Measurements from ENCODE around the gene LRRC28. TPM values are rescaled to one million over a fixed set of nuclear protein-coding genes. Genes with fewer than 3 reads are reported as not detected.

LRRC28 gene
- total RNA-seq, 2 donors from 2014 or later = 27.2 to 28.4 TPM

DNA sequence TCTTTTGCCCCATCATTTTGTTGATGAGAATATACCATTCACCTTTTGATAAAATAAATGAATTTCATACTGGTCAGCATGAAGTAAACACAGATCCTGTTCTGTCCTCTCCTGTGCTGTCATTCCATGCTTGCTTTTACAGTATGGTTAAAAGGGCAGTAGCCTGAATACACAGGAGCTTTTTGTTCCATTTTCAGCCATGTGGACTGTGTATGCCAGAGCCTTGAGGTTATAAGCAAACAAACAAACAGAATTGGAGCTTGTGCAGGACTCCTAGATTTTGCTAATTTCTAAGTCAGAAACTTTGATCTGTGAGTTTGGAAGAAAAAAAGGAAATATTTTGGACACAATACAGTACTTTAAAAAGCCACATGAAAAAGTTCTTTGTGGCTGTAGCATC is 91.9 kb downstream of the LRRC28 start:
- Histone ChIP-seq H3K9me3 (no peaks in the 10 kb centered on the region), H3K4me3 (no peak overlapping the region), H3K4me1 (no peaks in the 10 kb centered on the region), H3K36me3 (no peaks in the 10 kb centered on the region), H3K9ac (ENCODE audit: low read depth in 2 of 2, low read length in 2 of 2) (no peak overlapping the region), H3K27me3 (no peaks in the 10 kb centered on the region), H3K27ac (no peak overlapping the region)
- DNase-seq = no peak
- TF ChIP-seq, protein P1, sequence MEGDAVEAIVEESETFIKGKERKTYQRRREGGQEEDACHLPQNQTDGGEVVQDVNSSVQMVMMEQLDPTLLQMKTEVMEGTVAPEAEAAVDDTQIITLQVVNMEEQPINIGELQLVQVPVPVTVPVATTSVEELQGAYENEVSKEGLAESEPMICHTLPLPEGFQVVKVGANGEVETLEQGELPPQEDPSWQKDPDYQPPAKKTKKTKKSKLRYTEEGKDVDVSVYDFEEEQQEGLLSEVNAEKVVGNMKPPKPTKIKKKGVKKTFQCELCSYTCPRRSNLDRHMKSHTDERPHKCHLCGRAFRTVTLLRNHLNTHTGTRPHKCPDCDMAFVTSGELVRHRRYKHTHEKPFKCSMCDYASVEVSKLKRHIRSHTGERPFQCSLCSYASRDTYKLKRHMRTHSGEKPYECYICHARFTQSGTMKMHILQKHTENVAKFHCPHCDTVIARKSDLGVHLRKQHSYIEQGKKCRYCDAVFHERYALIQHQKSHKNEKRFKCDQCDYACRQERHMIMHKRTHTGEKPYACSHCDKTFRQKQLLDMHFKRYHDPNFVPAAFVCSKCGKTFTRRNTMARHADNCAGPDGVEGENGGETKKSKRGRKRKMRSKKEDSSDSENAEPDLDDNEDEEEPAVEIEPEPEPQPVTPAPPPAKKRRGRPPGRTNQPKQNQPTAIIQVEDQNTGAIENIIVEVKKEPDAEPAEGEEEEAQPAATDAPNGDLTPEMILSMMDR (IDR thresholded peaks at IDR 0.05) = no peak
- intact Hi-C loops (cut with DNase I) = no loop called here

DNA sequence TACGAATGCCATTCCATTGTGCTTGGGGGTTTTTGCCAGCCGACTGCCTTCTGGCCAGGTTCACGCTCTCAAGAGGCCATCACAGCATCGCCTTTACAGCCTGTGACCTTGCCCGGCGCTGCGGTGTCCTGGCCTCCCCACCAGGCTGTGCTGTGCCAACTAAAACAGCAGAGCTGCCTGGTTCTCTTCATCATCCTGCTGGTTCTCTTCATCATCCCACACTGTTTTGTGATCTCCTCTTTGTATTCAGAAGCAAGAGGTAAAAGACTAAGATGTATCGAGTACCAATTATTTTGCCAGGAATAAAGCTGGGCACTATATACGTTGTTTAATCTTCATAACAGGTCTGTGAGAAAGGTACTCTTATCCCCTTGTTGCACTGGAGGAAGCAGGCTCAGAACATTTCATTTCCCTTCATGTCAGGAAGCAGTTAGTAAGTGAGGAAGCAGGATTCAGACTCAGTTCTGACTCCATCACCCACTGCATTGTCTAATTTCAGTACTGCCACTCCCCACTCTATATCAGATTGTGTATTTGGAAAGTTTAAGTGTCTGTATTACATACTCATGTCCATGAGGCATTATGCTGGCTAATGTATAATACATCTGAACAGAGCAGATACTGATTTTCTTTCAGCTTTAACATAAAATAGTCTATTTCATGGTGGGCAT is 92.7 kb downstream of the LRRC28 start:
- Histone ChIP-seq H3K27me3 (no peaks in the 10 kb centered on the region), H3K4me3 (no peak overlapping the region), H3K9ac (ENCODE audit: low read depth in 2 of 2, low read length in 2 of 2) (no peak overlapping the region), H3K27ac (no peak overlapping the region), H3K9me3 (no peaks in the 10 kb centered on the region), H3K36me3 (no peaks in the 10 kb centered on the region), H3K4me1 (no peaks in the 10 kb centered on the region)
- no peak for DNase-seq
- TF ChIP-seq, protein P1 (IDR thresholded peaks at IDR 0.05) = peak; percentile 27
- intact Hi-C loops (cut with DNase I) = no loop called here

DNA sequence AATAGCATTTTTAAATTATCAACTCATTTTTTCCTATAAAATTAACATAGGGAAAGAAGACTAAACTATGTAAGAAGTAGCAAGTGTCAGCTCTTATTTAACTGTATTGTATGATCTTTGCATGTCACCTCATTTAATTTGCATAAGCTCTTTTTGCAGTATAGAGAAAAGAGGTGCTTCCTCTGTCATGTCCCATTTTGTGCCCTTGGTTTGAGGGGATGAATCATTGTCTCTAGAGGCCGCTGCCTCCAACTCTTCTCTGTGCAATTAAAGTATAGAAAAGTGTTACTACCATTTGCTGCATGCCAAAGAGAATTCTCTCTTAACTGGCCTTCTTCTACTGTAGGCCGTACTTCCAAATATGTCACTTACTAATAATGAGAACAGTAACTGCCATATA is 93.4 kb downstream of the LRRC28 start:
- intact Hi-C loops (cut with DNase I) = no loop called here
- H3K9me3 ChIP-seq = no peaks in the 10 kb centered on the region
- H3K4me3 ChIP-seq = no peak overlapping the region
- no peak overlapping the region for H3K27ac ChIP-seq
- no peaks in the 10 kb centered on the region for H3K27me3 ChIP-seq
- TF ChIP-seq, protein P1 (IDR thresholded peaks at IDR 0.05) = no peak
- no peaks in the 10 kb centered on the region for H3K36me3 ChIP-seq
- no peaks in the 10 kb centered on the region for H3K4me1 ChIP-seq
- H3K9ac ChIP-seq (ENCODE audit: low read depth in 2 of 2, low read length in 2 of 2) = no peak overlapping the region
- DNase-seq = no peak

DNA sequence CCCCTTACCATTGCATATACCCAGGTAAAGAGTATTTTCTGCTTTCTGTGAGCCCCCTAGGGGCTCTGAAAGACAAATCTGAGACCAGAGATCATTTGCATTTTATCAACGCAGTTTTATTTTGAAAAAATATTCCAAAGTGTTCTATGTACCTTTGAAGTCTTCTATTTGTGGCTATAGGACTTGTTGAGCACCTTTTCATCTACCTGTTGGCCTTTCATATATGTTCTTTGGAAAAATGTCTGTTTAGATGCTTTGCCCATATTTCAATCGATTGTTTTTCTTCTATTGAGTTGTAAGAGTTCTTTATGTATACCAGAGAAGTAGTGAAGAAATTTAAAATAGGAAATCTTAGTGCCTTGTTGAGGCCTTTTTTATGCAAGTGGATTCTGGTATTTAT is 94.0 kb downstream of the LRRC28 start:
- no peak for DNase-seq
- Histone ChIP-seq H3K4me1 (no peaks in the 10 kb centered on the region), H3K9me3 (no peaks in the 10 kb centered on the region), H3K27ac (no peak overlapping the region), H3K36me3 (no peaks in the 10 kb centered on the region), H3K4me3 (no peak overlapping the region), H3K9ac (ENCODE audit: low read depth in 2 of 2, low read length in 2 of 2) (no peak overlapping the region), H3K27me3 (no peaks in the 10 kb centered on the region)
- TF ChIP-seq, protein P1 (IDR thresholded peaks at IDR 0.05) = no peak
- intact Hi-C loops (cut with DNase I) = no loop called here

DNA sequence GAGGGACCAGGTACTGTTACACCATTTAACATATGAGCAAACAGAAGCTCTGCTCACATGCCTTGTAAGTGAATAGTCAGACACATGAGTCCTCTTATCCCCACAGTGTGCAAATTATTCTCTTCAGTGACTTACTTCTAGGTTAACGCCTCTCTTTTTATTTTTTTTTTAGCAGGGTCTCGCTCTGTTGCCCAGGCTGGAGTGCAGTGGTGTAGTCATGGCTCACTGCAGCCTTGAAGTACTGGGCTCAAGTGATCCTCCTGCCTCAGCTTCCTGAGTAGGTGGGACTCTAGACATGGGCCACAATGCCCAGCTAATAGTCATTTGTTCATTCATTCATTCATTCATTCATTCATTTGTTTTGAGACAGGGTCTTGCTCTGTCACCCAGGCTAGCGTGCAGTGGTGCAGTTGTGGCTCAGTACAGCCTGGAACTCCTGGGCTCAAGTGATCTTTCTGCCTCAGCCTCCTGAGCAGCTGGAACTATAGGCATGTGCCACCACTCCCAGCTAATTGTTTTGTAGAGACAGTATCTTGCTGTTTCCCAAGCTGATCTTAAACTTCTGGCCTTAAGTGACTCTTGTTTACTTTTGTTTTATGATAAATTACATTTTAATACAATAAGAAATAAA is 94.7 kb downstream of the LRRC28 start:
- intact Hi-C loops (cut with DNase I) = no loop called here
- TF ChIP-seq, protein P1 (IDR thresholded peaks at IDR 0.05) = no peak
- no peaks in the 10 kb centered on the region for H3K9me3 ChIP-seq
- DNase-seq = no peak
- H3K27me3 ChIP-seq = no peaks in the 10 kb centered on the region
- H3K4me1 ChIP-seq = no peaks in the 10 kb centered on the region
- no peaks in the 10 kb centered on the region for H3K36me3 ChIP-seq
- H3K9ac ChIP-seq (ENCODE audit: low read depth in 2 of 2, low read length in 2 of 2) = no peak overlapping the region
- no peak overlapping the region for H3K4me3 ChIP-seq
- no peak overlapping the region for H3K27ac ChIP-seq

Measured in colonic mucosa (tissue), 4 donors.